Globus pallidus (tissue), 1 donor: ENCODE measurements around the gene KRTAP19-3.
"Not testable (repeated sequence)": the region's sequence is repeated elsewhere in the genome, so short reads cannot be mapped to it uniquely, and the experiment has no call there.

Experiments
- DNase-seq: peaks from one replicate; pipeline ENCODE4 v3.0.0-alpha.2; 2015; ENCODE audit warnings: low spot score

Gene KRTAP19-3

GRCh38 chr21:30491963-30492428 is at the start of gene KRTAP19-3:
TSS of gene KRTAP19-3 (minus strand) at chr21:30492013. CDS start at chr21:30491957, 56 bp downstream.
- no peak for DNase-seq

GRCh38 chr21:30518876-30519275 is 27.1 kb upstream of the KRTAP19-3 start:
- DNase-seq: no peak

GRCh38 chr21:30515681-30516080 is 23.9 kb upstream of the KRTAP19-3 start:
- no peak for DNase-seq

GRCh38 chr21:30505621-30506205 is 13.9 kb upstream of the KRTAP19-3 start:
- DNase-seq: not testable (repeated sequence)

- DNase-seq: no peak
Observed at GRCh38 chr21:30502041-30502440, 10.2 kb upstream of the KRTAP19-3 start, which contains the start of gene KRTAP19-5. TSS of gene KRTAP19-5 (minus strand) at chr21:30502141. CDS start at chr21:30502090, 51 bp downstream.

- DNase-seq: no peak
Observed at GRCh38 chr21:30497065-30497464, 5.3 kb upstream of the KRTAP19-3 start, which contains the start of gene KRTAP19-4. TSS of gene KRTAP19-4 (minus strand) at chr21:30497165. CDS start at chr21:30497110, 55 bp downstream.

- no peak for DNase-seq
Observed at GRCh38 chr21:30487336-30487735, 4.5 kb downstream of the KRTAP19-3 start, which contains the start of gene KRTAP19-2. TSS of gene KRTAP19-2 (minus strand) at chr21:30487436. CDS start at chr21:30487348, 88 bp downstream.

GRCh38 chr21:30486180-30486579 is 5.6 kb downstream of the KRTAP19-3 start:
- no peak for DNase-seq

- no peak for DNase-seq
Observed at GRCh38 chr21:30482130-30482529, 9.7 kb downstream of the KRTAP19-3 start.

- no peak for DNase-seq
Observed at GRCh38 chr21:30480145-30480544, 11.7 kb downstream of the KRTAP19-3 start, which contains the start of gene KRTAP19-1. TSS of gene KRTAP19-1 (minus strand) at chr21:30480367. CDS start at chr21:30480317, 50 bp downstream.

- DNase-seq: no peak
Observed at GRCh38 chr21:30479259-30479658, 12.6 kb downstream of the KRTAP19-3 start.

GRCh38 chr21:30478004-30478403 is 13.8 kb downstream of the KRTAP19-3 start:
- no peak for DNase-seq

- DNase-seq: no peak
Observed at GRCh38 chr21:30468900-30469714, 22.7 kb downstream of the KRTAP19-3 start.

GRCh38 chr21:30463713-30464112 is 28.1 kb downstream of the KRTAP19-3 start:
- DNase-seq: no peak

- no peak for DNase-seq
Observed at GRCh38 chr21:30448514-30448913, 43.3 kb downstream of the KRTAP19-3 start.

GRCh38 chr21:30447056-30447455 is 44.8 kb downstream of the KRTAP19-3 start:
- DNase-seq: no peak

- no peak for DNase-seq
Observed at GRCh38 chr21:30444204-30444603, 47.6 kb downstream of the KRTAP19-3 start.

- no peak for DNase-seq
Observed at GRCh38 chr21:30443226-30443625, 48.6 kb downstream of the KRTAP19-3 start.
